Suprapubic skin (tissue), 4 donors: ENCODE results near the gene MLX. TPM values are rescaled to one million over a fixed set of nuclear protein-coding genes. Genes with fewer than 3 reads are reported as not detected.
"Not testable (repeated sequence)": the region's sequence is repeated elsewhere in the genome, so short reads cannot be mapped to it uniquely, and the experiment has no call there.

Experiments used
- DNase-seq, 2 donors: peaks; one replicate each; pipeline ENCODE4 v3.0.0-alpha.2; 2019; ENCODE audit warnings: low spot score in 2 of 2
- H3K27ac ChIP-seq: fragments of 200-600 bp; sonication (generic); one replicate; pipeline ENCODE4 v1.5.1; 2019
- H3K27me3 ChIP-seq: fragments of 200-600 bp; sonication (generic); one replicate; pipeline ENCODE4 v1.5.1; 2019
- H3K36me3 ChIP-seq: fragments of 200-600 bp; sonication (generic); one replicate; pipeline ENCODE4 v1.5.1; 2019
- H3K4me1 ChIP-seq: fragments of 200-600 bp; sonication (generic); one replicate; pipeline ENCODE4 v1.5.1; 2019
- H3K4me3 ChIP-seq: fragments of 200-600 bp; sonication (generic); one replicate; pipeline ENCODE4 v1.5.1; 2019; ENCODE audit warnings: mild to moderate bottlenecking
- H3K9me3 ChIP-seq: fragments of 200-600 bp; sonication (generic); one replicate; pipeline ENCODE4 v1.5.1; 2019
- EP300 ChIP-seq: sonication (generic); formaldehyde crosslinking; IDR thresholded peaks from one replicate; pipeline ENCODE4 v1.6.1; 2017; ENCODE audit warnings: antibody characterized with exemption
- POLR2A ChIP-seq, 2 donors: fragments of 450-650 bp; IDR thresholded peaks; one replicate each; pipeline ENCODE4 v1.6.1; 2017; ENCODE audit warnings: antibody characterized with exemption in 2 of 2, mild to moderate bottlenecking in 2 of 2, moderate library complexity in 2 of 2
- POLR2AphosphoS5 ChIP-seq, 3 donors: sonication (generic); formaldehyde crosslinking; IDR thresholded peaks; one replicate each; pipeline ENCODE4 v1.6.1; 2017; ENCODE audit warnings: antibody characterized with exemption in 3 of 3
- WGBS: methylation state at CpG from one replicate; pipeline ENCODE4 v1.1.5; 2018; 5-methylcytosine and 5-hydroxymethylcytosine counted together
- total RNA-seq, 4 donors: library from RNA; depleted of rRNA; stranded (reverse); fragments of >200 nt; gene quantifications; one replicate each; pipeline ENCODE4 v1.1.0, GENCODE V29; 2016
- TF ChIP-seq, protein P1 (sequence below), 2 donors: fragments of 200-600 bp in 1 of 2; fragments of 450-650 bp in 1 of 2; sonication (generic) in 1 of 2; IDR thresholded peaks; one replicate each; pipeline ENCODE4 v1.5.1; 2016 to 2019; ENCODE audit warnings: antibody characterized with exemption in 2 of 2, mild to moderate bottlenecking in 1 of 2, moderate library complexity in 1 of 2

Gene MLX
- total RNA-seq, 4 donors from 2014 or later = 34.7 to 62.5 (median 44.3) TPM

DNA sequence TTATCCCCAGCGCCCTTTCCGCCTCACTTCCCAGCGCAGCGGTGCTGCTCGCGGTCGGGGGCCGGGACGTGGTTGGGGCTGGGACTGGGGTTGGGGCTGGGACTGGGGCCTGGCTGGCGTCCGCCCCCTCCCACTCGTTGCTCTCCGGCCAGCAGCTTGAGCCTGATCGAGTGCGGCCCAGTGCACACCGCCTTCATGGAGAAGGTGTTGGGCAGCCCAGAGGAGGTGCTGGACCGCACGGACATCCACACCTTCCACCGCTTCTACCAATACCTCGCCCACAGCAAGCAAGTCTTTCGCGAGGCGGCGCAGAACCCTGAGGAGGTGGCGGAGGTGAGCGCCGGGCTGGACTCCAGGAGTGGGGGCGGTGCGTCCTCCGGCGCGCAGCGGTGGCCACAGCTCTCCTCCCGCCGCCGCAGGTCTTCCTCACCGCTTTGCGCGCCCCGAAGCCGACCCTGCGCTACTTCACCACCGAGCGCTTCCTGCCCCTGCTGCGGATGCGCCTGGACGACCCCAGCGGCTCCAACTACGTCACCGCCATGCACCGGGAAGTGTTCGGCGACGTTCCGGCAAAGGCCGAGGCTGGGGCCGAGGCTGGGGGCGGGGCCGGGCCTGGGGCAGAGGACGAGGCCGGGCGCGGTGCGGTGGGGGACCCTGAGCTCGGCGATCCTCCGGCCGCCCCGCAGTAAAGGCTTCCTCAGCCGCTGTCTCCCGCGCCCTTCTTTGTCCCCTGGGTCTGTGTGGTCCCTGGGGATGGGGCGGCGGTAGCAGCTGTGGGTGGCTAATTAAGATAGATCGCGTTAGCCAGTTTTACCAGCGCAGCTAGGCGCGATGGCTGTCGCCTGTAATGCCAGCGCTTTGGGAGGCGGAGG, 12.4 kb upstream of the MLX start:
- no peaks in the 10 kb centered on the region for H3K36me3 ChIP-seq
- peak overlapping the region; percentile 81 for H3K27ac ChIP-seq
- no peaks in the 10 kb centered on the region for H3K27me3 ChIP-seq
- H3K4me3 ChIP-seq = peak overlapping the region; percentile 88
- WGBS = under 1% methylated on average over 26 of the region's 82 CpGs
- DNase-seq = peak; percentile 92 to 93
- peaks cover 34% of the 10 kb centered on the region for H3K4me1 ChIP-seq
- TF ChIP-seq EP300 (no peak), POLR2A (IDR thresholded peaks at IDR 0.05) (peak; percentile 15 to 80), POLR2AphosphoS5 (IDR thresholded peaks at IDR 0.05) (peak in 2 of 3 donors; percentile 32 to 48)
- TF ChIP-seq, protein P1, sequence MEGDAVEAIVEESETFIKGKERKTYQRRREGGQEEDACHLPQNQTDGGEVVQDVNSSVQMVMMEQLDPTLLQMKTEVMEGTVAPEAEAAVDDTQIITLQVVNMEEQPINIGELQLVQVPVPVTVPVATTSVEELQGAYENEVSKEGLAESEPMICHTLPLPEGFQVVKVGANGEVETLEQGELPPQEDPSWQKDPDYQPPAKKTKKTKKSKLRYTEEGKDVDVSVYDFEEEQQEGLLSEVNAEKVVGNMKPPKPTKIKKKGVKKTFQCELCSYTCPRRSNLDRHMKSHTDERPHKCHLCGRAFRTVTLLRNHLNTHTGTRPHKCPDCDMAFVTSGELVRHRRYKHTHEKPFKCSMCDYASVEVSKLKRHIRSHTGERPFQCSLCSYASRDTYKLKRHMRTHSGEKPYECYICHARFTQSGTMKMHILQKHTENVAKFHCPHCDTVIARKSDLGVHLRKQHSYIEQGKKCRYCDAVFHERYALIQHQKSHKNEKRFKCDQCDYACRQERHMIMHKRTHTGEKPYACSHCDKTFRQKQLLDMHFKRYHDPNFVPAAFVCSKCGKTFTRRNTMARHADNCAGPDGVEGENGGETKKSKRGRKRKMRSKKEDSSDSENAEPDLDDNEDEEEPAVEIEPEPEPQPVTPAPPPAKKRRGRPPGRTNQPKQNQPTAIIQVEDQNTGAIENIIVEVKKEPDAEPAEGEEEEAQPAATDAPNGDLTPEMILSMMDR (IDR thresholded peaks at IDR 0.05) = no peak
- H3K9me3 ChIP-seq = no peaks in the 10 kb centered on the region

DNA sequence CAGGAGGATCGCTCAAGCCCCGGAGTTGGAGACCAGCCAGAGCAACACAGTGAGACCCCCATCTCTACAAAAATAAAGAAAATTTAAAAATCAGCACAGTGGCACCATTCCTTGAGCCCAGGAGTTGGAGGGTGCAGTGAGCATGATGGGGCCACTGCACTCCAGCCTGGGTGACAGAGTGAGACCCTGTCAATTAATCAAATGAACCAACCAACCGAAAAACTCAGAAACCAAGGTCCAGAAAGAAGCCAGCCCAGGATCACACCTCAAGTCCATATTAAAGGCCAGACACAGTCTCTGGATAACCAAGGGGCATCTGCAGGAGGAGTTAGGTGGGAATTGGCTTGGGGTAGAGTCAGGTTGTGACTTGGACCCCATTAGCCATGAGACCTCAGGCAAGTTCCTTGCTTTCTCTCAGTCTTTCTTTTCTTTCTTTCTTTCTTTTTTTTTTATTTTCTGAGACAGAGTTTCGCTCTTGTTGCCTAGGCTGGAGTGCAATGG, 11.7 kb upstream of the MLX start:
- H3K36me3 ChIP-seq = no peaks in the 10 kb centered on the region
- H3K4me1 ChIP-seq = peaks cover 41% of the 10 kb centered on the region
- WGBS = 27% methylated on average over 4 of the region's 4 CpGs
- no peaks in the 10 kb centered on the region for H3K9me3 ChIP-seq
- no peaks in the 10 kb centered on the region for H3K27me3 ChIP-seq
- no peak for TF ChIP-seq POLR2A (IDR thresholded peaks at IDR 0.05)
- TF ChIP-seq EP300 = no peak
- no peak for DNase-seq
- H3K27ac ChIP-seq = peak overlapping the region; percentile 81
- peak overlapping the region; percentile 88 for H3K4me3 ChIP-seq

DNA sequence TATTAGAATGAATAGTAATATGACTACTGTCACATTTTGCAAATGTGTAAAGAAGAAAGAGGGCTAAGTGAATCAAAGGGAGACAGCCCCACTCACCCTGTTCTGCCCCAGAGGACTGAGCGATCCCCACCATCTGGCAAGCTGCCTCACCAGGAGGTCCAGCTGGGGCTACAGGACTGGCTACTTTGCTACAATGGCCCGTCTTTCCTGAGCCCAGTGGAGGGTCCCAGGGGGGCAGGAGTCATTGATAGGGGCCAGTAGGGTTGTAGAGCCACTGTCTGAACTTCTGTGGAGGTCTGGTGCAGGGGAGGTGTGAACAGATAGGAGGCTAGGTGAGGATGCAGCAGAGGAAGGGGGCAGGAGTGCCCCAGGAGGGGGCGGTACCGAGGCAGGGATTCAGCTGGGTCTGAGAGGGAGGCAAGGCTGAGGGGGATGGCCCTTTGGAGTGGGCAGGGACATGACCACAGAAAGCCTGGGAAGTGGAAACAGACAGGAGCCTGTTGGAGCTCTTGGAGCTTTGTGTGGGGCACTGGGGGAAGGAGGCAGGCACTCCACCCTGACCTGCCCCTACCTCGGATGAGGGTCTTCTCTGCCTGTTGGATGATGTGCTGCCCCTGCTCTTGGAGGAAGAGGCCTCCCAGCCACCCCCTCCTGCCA, 10.8 kb upstream of the MLX start:
- H3K27me3 ChIP-seq, DNase-seq, H3K9me3 ChIP-seq, H3K27ac ChIP-seq, H3K36me3 ChIP-seq, H3K4me3 ChIP-seq: not testable (repeated sequence)
- 59% methylated on average over 5 of the region's 5 CpGs for WGBS
- H3K4me1 ChIP-seq = peaks cover 45% of the 10 kb centered on the region

DNA sequence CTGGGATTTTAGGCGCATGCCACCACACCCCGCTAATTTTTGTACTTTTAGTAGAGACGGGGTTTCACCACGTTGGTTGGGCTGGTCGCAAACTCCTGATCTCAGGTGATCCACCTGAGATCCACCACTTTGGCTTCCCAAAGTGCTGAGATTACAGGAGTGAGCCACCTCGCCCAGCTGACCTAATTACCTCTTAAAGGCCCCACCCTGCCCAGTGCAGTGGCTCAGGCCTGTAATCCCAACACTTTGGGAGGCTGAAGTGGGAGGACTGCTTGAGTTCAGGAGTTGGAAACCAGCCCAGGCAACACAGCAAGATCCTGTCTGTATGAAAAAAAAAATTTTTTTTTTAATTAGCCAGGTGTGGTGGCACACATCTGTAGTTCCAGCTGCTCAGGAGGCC, 7.8 kb upstream of the MLX start:
- Histone ChIP-seq H3K36me3 (no peaks in the 10 kb centered on the region), H3K4me1 (peaks cover 57% of the 10 kb centered on the region), H3K27ac (peak overlapping the region; percentile 38), H3K4me3 (no peak overlapping the region), H3K9me3 (no peaks in the 10 kb centered on the region), H3K27me3 (no peaks in the 10 kb centered on the region)
- WGBS = 62% methylated on average over 6 of the region's 6 CpGs
- TF ChIP-seq POLR2AphosphoS5 (IDR thresholded peaks at IDR 0.05) (no peak), POLR2A (IDR thresholded peaks at IDR 0.05) (no peak), EP300 (no peak)
- TF ChIP-seq, protein P1 (IDR thresholded peaks at IDR 0.05) = no peak
- DNase-seq = no peak

DNA sequence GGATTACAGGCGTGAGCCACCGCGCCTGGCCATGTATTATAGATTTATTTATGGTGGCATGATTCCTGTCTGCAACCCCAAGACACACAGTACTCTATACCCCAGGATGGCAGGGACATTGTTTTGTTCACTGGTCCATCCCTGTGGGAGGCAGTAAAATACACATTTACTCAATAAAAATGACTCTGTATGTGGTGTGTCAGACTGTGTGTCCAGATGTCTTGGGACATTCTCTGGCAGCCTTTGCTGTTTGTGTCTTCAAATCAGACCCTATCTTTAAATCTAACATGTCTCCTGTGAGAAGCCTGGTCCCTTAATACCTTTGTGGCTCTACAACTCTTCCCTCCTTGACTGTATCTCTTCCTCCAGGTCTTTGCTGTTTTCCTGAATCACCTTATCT, 6.7 kb upstream of the MLX start:
- Histone ChIP-seq H3K9me3 (no peaks in the 10 kb centered on the region), H3K36me3 (peaks cover 11% of the 10 kb centered on the region), H3K4me1 (peaks cover 50% of the 10 kb centered on the region), H3K4me3 (no peak overlapping the region), H3K27me3 (no peaks in the 10 kb centered on the region), H3K27ac (peak overlapping the region; percentile 38)
- 94% methylated on average over 3 of the region's 3 CpGs for WGBS
- no peak for DNase-seq
- TF ChIP-seq POLR2A (IDR thresholded peaks at IDR 0.05) (no peak), EP300 (no peak), POLR2AphosphoS5 (IDR thresholded peaks at IDR 0.05) (no peak)
- TF ChIP-seq, protein P1 (IDR thresholded peaks at IDR 0.05) = no peak

DNA sequence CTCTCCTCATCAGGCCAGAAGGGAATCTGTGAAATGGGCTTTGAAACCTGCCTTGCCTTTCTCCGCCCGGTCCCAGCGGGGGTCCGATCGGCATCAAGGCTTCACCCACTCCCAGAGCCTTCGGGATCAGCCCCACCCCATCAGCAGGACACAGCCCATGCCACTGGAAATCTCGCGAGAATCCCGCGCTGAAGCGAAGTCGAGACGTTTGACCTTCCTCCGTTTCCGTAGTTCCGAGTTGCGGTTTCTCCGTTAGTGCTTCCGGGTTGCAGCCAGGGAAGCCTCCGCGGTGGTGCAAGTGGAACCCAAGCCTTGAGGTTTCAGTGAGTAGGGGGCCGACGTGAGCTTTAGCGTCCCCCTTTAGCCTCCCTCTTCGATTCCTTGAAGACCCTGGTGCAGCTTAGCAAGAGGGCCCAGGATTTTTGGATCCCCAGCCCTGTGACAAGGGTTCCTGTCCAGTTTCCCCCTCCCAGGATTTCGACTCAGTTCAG, 5.0 kb upstream of the MLX start, which contains the start of gene COASY:
TSS of gene COASY (plus strand) at position 252 of the 491 bp plus-strand sequence. CDS start 475 bp downstream, outside the sequence.
- peak; percentile 97 to 98 for DNase-seq
- TF ChIP-seq EP300 = no peak
- TF ChIP-seq POLR2A (IDR thresholded peaks at IDR 0.05) = peak in 1 of 2 donors; percentile 23
- TF ChIP-seq, protein P1 (IDR thresholded peaks at IDR 0.05) = no peak
- TF ChIP-seq POLR2AphosphoS5 (IDR thresholded peaks at IDR 0.05) = peak; percentile 92 to 95 (median 92)
- Histone ChIP-seq H3K27me3 (no peaks in the 10 kb centered on the region), H3K36me3 (peaks cover 20% of the 10 kb centered on the region), H3K4me3 (peak within 1 kb of the TSS; percentile 90), H3K9me3 (no peaks in the 10 kb centered on the region), H3K4me1 (peaks cover 56% of the 10 kb centered on the region), H3K27ac (peak within 1 kb of the TSS; percentile 87)
- WGBS = 0% methylated on average over 5 of the region's 26 CpGs
